Cardiac muscle cell (in vitro differentiated cells and primary cell): ENCODE measurements around the gene TMEM135. TPM values are rescaled to one million over a fixed set of nuclear protein-coding genes. Genes with fewer than 3 reads are reported as not detected.

Source experiments
- DNase-seq, 2 donors: peaks; one replicate each; pipeline versions ENCODE4 v3.0.0 to v3.0.0-alpha.2; 2010 to 2017; ENCODE audit warnings: low read depth in 1 of 2, low spot score in 1 of 2
- H3K27ac ChIP-seq: fragments of 200-600 bp; sonication (generic); 2 replicates; pipeline ENCODE4 v1.5.1; 2016
- H3K27me3 ChIP-seq: fragments of 200-600 bp; sonication (generic); 2 replicates; pipeline ENCODE4 v1.6.0; 2016; ENCODE audit warnings: control low read depth
- H3K36me3 ChIP-seq: fragments of 200-600 bp; sonication (generic); 2 replicates; pipeline ENCODE4 v1.5.1; 2016; ENCODE audit warnings: control low read depth
- H3K4me1 ChIP-seq: fragments of 200-600 bp; sonication (generic); 2 replicates; pipeline ENCODE4 v1.8.1; 2017; ENCODE audit warnings: low read depth, mild to moderate bottlenecking, mixed run types
- H3K4me3 ChIP-seq: fragments of 200-600 bp; sonication (generic); 2 replicates; pipeline ENCODE4 v1.5.1; 2016; ENCODE audit warnings: mild to moderate bottlenecking
- H3K9me3 ChIP-seq: fragments of 200-600 bp; sonication (generic); 2 replicates; pipeline ENCODE4 v1.5.1; 2017; ENCODE audit warnings: low read depth, mild to moderate bottlenecking, control low read depth
- polyA plus RNA-seq: library from polyadenylated mRNA; unstranded; fragments of >200 nt; fragmentation: Nextera tagmentation; extraction: Ambion mirVana; gene quantifications from 2 replicates; pipeline ENCODE4 v1.2.1, GENCODE V29; 2016
- total RNA-seq: library from RNA; depleted of rRNA; stranded (reverse); fragments of >200 nt; gene quantifications from 2 replicates; pipeline ENCODE4 v1.2.3, GENCODE V29; 2016
- TF ChIP-seq, protein P1 (sequence below): IDR thresholded peaks from 2 replicates; pipeline ENCODE4 v1.5.1; 2012; ENCODE audit warnings: low read depth, mild to moderate bottlenecking, low read length

TMEM135 gene
- total and polyA plus RNA-seq, 2 experiments from 2014 or later, result 25.2 to 28.8 TPM

- Histone ChIP-seq H3K27me3 (no peaks in the 10 kb centered on the region), H3K4me1 (peaks cover 2% of the 10 kb centered on the region), H3K9me3 (no peaks in the 10 kb centered on the region), H3K27ac (no peak overlapping the region), H3K4me3 (no peak overlapping the region), H3K36me3 (no peaks in the 10 kb centered on the region)
- DNase-seq, result no peak
- TF ChIP-seq, protein P1, sequence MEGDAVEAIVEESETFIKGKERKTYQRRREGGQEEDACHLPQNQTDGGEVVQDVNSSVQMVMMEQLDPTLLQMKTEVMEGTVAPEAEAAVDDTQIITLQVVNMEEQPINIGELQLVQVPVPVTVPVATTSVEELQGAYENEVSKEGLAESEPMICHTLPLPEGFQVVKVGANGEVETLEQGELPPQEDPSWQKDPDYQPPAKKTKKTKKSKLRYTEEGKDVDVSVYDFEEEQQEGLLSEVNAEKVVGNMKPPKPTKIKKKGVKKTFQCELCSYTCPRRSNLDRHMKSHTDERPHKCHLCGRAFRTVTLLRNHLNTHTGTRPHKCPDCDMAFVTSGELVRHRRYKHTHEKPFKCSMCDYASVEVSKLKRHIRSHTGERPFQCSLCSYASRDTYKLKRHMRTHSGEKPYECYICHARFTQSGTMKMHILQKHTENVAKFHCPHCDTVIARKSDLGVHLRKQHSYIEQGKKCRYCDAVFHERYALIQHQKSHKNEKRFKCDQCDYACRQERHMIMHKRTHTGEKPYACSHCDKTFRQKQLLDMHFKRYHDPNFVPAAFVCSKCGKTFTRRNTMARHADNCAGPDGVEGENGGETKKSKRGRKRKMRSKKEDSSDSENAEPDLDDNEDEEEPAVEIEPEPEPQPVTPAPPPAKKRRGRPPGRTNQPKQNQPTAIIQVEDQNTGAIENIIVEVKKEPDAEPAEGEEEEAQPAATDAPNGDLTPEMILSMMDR, result no peak
Measured at GRCh38 chr11:87215236-87215635, 177.5 kb downstream of the TMEM135 start.

GRCh38 chr11:87219266-87219665, 181.5 kb downstream of the TMEM135 start:
- TF ChIP-seq, protein P1, result no peak
- Histone ChIP-seq H3K36me3 (no peaks in the 10 kb centered on the region), H3K27me3 (no peaks in the 10 kb centered on the region), H3K27ac (peak overlapping the region; percentile 75), H3K9me3 (no peaks in the 10 kb centered on the region), H3K4me3 (no peak overlapping the region), H3K4me1 (peaks cover 8% of the 10 kb centered on the region)
- peak; percentile 25 to 42 for DNase-seq

DNA sequence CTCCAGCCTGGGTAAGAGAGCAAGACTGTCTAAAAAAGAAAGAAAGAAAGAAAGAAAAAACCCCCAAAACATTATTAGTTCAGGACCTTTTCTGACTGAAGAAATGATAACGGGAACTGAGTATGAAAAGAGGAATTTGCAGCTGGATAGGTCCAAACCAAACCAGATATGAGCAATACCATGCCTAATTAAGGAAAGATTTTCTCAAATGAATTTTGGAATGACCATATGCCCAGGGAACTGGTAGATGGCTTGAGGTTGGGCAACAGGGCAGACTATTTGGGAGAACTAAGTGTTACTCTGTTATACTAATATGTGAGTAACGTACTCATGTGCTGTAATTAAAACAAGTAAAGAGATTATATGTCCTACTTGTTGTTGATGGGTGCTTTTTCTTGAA, 186.1 kb downstream of the TMEM135 start:
- TF ChIP-seq, protein P1, result no peak
- no peak overlapping the region for H3K27ac ChIP-seq
- H3K4me1 ChIP-seq, result peaks cover 10% of the 10 kb centered on the region
- peak in 1 of 2 donors; percentile 36 for DNase-seq
- no peak overlapping the region for H3K4me3 ChIP-seq
- no peaks in the 10 kb centered on the region for H3K27me3 ChIP-seq
- H3K9me3 ChIP-seq, result no peaks in the 10 kb centered on the region
- no peaks in the 10 kb centered on the region for H3K36me3 ChIP-seq

GRCh38 chr11:87224486-87224885, 186.8 kb downstream of the TMEM135 start:
- DNase-seq, result no peak
- H3K27me3 ChIP-seq, result no peaks in the 10 kb centered on the region
- TF ChIP-seq, protein P1, result no peak

GRCh38 chr11:87228820-87229219, 191.1 kb downstream of the TMEM135 start:
- Histone ChIP-seq H3K4me1 (peaks cover 4% of the 10 kb centered on the region), H3K27ac (no peak overlapping the region), H3K4me3 (no peak overlapping the region), H3K36me3 (no peaks in the 10 kb centered on the region), H3K27me3 (no peaks in the 10 kb centered on the region), H3K9me3 (no peaks in the 10 kb centered on the region)
- no peak for DNase-seq
- TF ChIP-seq, protein P1, result no peak

More at GRCh38 chr11:87224486-87224885, 186.8 kb downstream of the TMEM135 start:
- Histone ChIP-seq H3K27ac (no peak overlapping the region), H3K4me1 (peaks cover 10% of the 10 kb centered on the region), H3K9me3 (no peaks in the 10 kb centered on the region), H3K4me3 (no peak overlapping the region), H3K36me3 (no peaks in the 10 kb centered on the region)

GRCh38 chr11:87230995-87231394, 193.3 kb downstream of the TMEM135 start:
- no peak overlapping the region for H3K27ac ChIP-seq
- TF ChIP-seq, protein P1, result no peak
- DNase-seq, result no peak

More at GRCh38 chr11:87230995-87231394, 193.3 kb downstream of the TMEM135 start:
- H3K27me3 ChIP-seq, result no peaks in the 10 kb centered on the region
- H3K36me3 ChIP-seq, result no peaks in the 10 kb centered on the region
- no peak overlapping the region for H3K4me3 ChIP-seq
- H3K4me1 ChIP-seq, result no peaks in the 10 kb centered on the region
- no peaks in the 10 kb centered on the region for H3K9me3 ChIP-seq
